Keratinocyte (primary cell): ENCODE measurements around the gene DNAJB8.

Experiments
- CTCF ChIP-seq, 3 experiments: IDR thresholded peaks in 1 of 3; conservative IDR thresholded peaks in 1 of 3; optimal IDR thresholded peaks in 1 of 3; 2 replicates in 2 of 3; 3 replicates in 1 of 3; pipeline versions ENCODE3 to v1.5.1; 2011; ENCODE audit warnings: low read length in 3 of 3, mild to moderate bottlenecking in 3 of 3, moderate library complexity in 2 of 3, control low read depth in 1 of 3, inconsistent platforms in 1 of 3; ENCODE audit not compliant: insufficient read depth in 2 of 3; ENCODE audit errors: extremely low read depth in 1 of 3
- EZH2 ChIP-seq: IDR thresholded peaks from one replicate; pipeline ENCODE4 v1.6.1; 2012; ENCODE audit warnings: inconsistent platforms, mild to moderate bottlenecking, low read length, moderate library complexity

DNA sequence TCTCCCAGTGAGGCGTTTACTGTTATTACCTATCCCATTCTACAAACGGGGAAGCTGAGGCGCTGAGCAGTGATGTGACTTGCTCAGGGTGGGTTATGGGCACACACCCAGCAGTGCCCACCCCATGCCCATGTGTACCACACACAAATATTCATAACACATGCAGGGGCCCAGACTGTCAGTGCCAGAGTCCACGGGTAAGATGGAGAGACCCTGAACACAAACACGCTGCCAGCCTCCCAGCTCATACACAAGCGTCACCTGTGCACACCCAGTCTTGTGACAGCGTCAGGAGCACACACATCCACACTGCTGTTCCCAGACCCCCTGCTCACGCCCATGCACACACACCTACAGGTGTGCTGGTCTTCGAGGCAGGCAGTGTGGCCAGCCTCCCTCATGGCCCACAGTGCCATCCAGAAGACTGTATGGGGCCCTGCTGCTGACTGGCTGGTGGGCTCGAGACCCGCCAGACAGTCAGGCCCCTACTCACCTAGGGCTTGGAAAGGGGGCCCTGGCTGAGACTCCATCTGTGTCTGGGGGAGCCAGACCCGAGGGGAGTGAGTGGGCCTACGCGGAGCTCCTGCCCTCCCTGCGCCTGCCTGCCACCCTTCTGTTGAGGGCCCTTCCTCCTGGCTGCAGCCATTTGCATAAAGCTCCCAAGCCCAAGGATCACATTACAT is 39.4 kb downstream of the DNAJB8 start:
- TF ChIP-seq EZH2 (no peak), CTCF (optimal IDR thresholded peaks at IDR 0.05 in 1 of 3, IDR thresholded peaks at IDR 0.05 in 1 of 3, conservative IDR thresholded peaks at IDR 0.05 in 1 of 3; ENCODE audit: extremely low read depth in 1 of 3, insufficient read depth in 2 of 3, low read length in 3 of 3) (no peak)
